Glutamatergic neuron (in vitro differentiated cells): ENCODE data around the gene RIMS3. TPM values are rescaled to one million over a fixed set of nuclear protein-coding genes. Genes with fewer than 3 reads are reported as not detected.
"Not testable (repeated sequence)": the region's sequence is repeated elsewhere in the genome, so short reads cannot be mapped to it uniquely, and the experiment has no call there.

Experiments used
- DNase-seq: peaks from one replicate; pipeline ENCODE4 v3.0.0; 2022
- H3K27ac Mint-ChIP-seq: one replicate; pipeline ENCODE4 v1.8.0; 2020; ENCODE audit warnings: mild to moderate bottlenecking, mixed read lengths, inconsistent platforms; ENCODE audit not compliant: unreplicated experiment
- H3K27me3 Mint-ChIP-seq: one replicate; pipeline ENCODE4 v1.8.0; 2020; ENCODE audit warnings: mild to moderate bottlenecking, moderate library complexity, mixed read lengths, inconsistent platforms; ENCODE audit not compliant: unreplicated experiment
- H3K36me3 Mint-ChIP-seq: one replicate; pipeline ENCODE4 v1.8.0; 2020; ENCODE audit warnings: mild to moderate bottlenecking, mixed read lengths, inconsistent platforms; ENCODE audit not compliant: unreplicated experiment
- H3K4me1 Mint-ChIP-seq: one replicate; pipeline ENCODE4 v1.8.0; 2020; ENCODE audit warnings: mild to moderate bottlenecking, low read depth, mixed read lengths, inconsistent platforms; ENCODE audit not compliant: unreplicated experiment
- H3K4me3 Mint-ChIP-seq: one replicate; pipeline ENCODE4 v1.8.0; 2020; ENCODE audit warnings: mild to moderate bottlenecking, mixed read lengths, inconsistent platforms; ENCODE audit not compliant: unreplicated experiment
- H3K9me3 Mint-ChIP-seq: one replicate; pipeline ENCODE4 v1.8.0; 2020; ENCODE audit warnings: mild to moderate bottlenecking, moderate library complexity, mixed read lengths, inconsistent platforms; ENCODE audit not compliant: unreplicated experiment
- CTCF ChIP-seq: fragments of 200-600 bp; sonication (generic); IDR thresholded peaks from one replicate; pipeline ENCODE4 v1.5.0; 2021; ENCODE audit not compliant: partially characterized antibody, unreplicated experiment
- total RNA-seq: library from RNA; stranded (reverse); fragmentation: NEBNext Ultra II Directional; extraction: Animal tissue kit (Norgen Biotek cat#: 25700); gene quantifications from one replicate; pipeline ENCODE4 v1.2.1, GENCODE V29; 2021; ENCODE audit not compliant: unreplicated experiment

Gene RIMS3
- total RNA-seq, 1 donor from 2014 or later: 126 TPM

GRCh38 chr1:40704817-40705733 is 39.6 kb upstream of the RIMS3 start:
- no peak for TF ChIP-seq CTCF
- peaks cover 4% of the 10 kb centered on the region for H3K4me1 Mint-ChIP-seq
- H3K36me3 Mint-ChIP-seq: no peaks in the 10 kb centered on the region
- H3K9me3 Mint-ChIP-seq: peaks cover 5% of the 10 kb centered on the region
- no peak overlapping the region for H3K27ac Mint-ChIP-seq
- H3K4me3 Mint-ChIP-seq: no peak overlapping the region
- H3K27me3 Mint-ChIP-seq: peaks cover 5% of the 10 kb centered on the region
- DNase-seq: no peak

- Mint-ChIP-seq H3K4me1 (no peaks in the 10 kb centered on the region), H3K27ac (no peak overlapping the region), H3K9me3 (peaks cover 2% of the 10 kb centered on the region), H3K4me3 (no peak overlapping the region), H3K36me3 (no peaks in the 10 kb centered on the region), H3K27me3 (no peaks in the 10 kb centered on the region)
- no peak for DNase-seq
- TF ChIP-seq CTCF: no peak
Observed at GRCh38 chr1:40703316-40703715, 37.8 kb upstream of the RIMS3 start.

- not testable (repeated sequence) for H3K27me3 Mint-ChIP-seq, H3K36me3 Mint-ChIP-seq, H3K27ac Mint-ChIP-seq, H3K9me3 Mint-ChIP-seq, H3K4me1 Mint-ChIP-seq, H3K4me3 Mint-ChIP-seq, DNase-seq
Observed at GRCh38 chr1:40702810-40703209, 37.3 kb upstream of the RIMS3 start.

- no peak overlapping the region for H3K27ac Mint-ChIP-seq
- no peaks in the 10 kb centered on the region for H3K36me3 Mint-ChIP-seq
- no peak for TF ChIP-seq CTCF
- H3K4me3 Mint-ChIP-seq: no peak overlapping the region
- peaks cover 2% of the 10 kb centered on the region for H3K9me3 Mint-ChIP-seq
- no peak for DNase-seq
- H3K4me1 Mint-ChIP-seq: no peaks in the 10 kb centered on the region
- H3K27me3 Mint-ChIP-seq: no peaks in the 10 kb centered on the region
Observed at GRCh38 chr1:40701684-40702083, 36.2 kb upstream of the RIMS3 start.

- H3K27me3 Mint-ChIP-seq: no peaks in the 10 kb centered on the region
- no peak overlapping the region for H3K27ac Mint-ChIP-seq
- H3K4me3 Mint-ChIP-seq: no peak overlapping the region
- no peaks in the 10 kb centered on the region for H3K4me1 Mint-ChIP-seq
- no peaks in the 10 kb centered on the region for H3K36me3 Mint-ChIP-seq
- DNase-seq: no peak
- no peak for TF ChIP-seq CTCF
- peaks cover 2% of the 10 kb centered on the region for H3K9me3 Mint-ChIP-seq
Observed at GRCh38 chr1:40699787-40700186, 34.3 kb upstream of the RIMS3 start.
